Measurements from ENCODE around the gene FTMT.

The FTMT gene

DNA sequence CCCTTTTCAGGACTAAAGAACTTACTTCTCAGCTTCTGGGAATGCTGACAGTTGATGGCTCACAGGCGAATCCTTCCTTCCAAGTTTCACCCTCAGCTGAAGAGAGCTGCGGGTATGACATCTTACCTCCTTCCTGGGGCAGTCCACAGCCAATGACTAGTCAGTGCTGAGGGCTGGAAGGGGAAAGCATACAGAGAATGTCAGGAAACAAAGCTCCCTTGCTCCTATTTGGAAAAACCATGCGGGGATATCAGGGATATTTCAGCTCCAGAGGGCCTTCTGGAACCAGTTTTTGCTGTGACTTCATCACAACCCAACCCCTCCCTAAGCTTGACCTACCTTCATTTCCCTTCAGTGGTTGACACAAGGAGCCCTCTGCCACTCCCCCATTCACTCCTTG is 15.7 kb downstream of the FTMT start:
- no peaks in the 10 kb centered on the region for H3K36me3 ChIP-seq (ENCODE audit: insufficient read depth, low read length)
- H3K9ac ChIP-seq (ENCODE audit: low read depth, low read length, poor library complexity, severe bottlenecking), result no peak overlapping the region
- no peaks in the 10 kb centered on the region for H3K4me1 ChIP-seq (ENCODE audit: insufficient read depth, low read length, poor library complexity, severe bottlenecking)
- no peaks in the 10 kb centered on the region for H3K9me2 ChIP-seq (replicated peaks; ENCODE audit: low read depth, low read length)
- no peaks in the 10 kb centered on the region for H3F3A ChIP-seq (ENCODE audit: low read depth)
- no peaks in the 10 kb centered on the region for H4K20me1 ChIP-seq (ENCODE audit: insufficient read depth, low read length, poor library complexity, severe bottlenecking)
- H3K79me2 ChIP-seq (ENCODE audit: insufficient read depth, low read length), result no peaks in the 10 kb centered on the region
- TF ChIP-seq EZH2phosphoT487 (IDR thresholded peaks at IDR 0.05; ENCODE audit: borderline replicate concordance), result no peak
- TF ChIP-seq, protein P1, sequence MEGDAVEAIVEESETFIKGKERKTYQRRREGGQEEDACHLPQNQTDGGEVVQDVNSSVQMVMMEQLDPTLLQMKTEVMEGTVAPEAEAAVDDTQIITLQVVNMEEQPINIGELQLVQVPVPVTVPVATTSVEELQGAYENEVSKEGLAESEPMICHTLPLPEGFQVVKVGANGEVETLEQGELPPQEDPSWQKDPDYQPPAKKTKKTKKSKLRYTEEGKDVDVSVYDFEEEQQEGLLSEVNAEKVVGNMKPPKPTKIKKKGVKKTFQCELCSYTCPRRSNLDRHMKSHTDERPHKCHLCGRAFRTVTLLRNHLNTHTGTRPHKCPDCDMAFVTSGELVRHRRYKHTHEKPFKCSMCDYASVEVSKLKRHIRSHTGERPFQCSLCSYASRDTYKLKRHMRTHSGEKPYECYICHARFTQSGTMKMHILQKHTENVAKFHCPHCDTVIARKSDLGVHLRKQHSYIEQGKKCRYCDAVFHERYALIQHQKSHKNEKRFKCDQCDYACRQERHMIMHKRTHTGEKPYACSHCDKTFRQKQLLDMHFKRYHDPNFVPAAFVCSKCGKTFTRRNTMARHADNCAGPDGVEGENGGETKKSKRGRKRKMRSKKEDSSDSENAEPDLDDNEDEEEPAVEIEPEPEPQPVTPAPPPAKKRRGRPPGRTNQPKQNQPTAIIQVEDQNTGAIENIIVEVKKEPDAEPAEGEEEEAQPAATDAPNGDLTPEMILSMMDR (conservative IDR thresholded peaks at IDR 0.05; ENCODE audit: low read length), result no peak
- H3K9me3 ChIP-seq (ENCODE audit: insufficient read depth, low read depth, low read length), result no peaks in the 10 kb centered on the region
- H3K4me3 ChIP-seq (ENCODE audit: low read length, poor library complexity, severe bottlenecking), result no peak overlapping the region
- no peak overlapping the region for H2AFZ ChIP-seq (ENCODE audit: low read length)
- no peak overlapping the region for H3K4me2 ChIP-seq (ENCODE audit: low read depth, low read length, poor library complexity, severe bottlenecking)
- no peaks in the 10 kb centered on the region for H3K27me3 ChIP-seq (ENCODE audit: insufficient read depth, low read length, poor library complexity, severe bottlenecking)

DNA sequence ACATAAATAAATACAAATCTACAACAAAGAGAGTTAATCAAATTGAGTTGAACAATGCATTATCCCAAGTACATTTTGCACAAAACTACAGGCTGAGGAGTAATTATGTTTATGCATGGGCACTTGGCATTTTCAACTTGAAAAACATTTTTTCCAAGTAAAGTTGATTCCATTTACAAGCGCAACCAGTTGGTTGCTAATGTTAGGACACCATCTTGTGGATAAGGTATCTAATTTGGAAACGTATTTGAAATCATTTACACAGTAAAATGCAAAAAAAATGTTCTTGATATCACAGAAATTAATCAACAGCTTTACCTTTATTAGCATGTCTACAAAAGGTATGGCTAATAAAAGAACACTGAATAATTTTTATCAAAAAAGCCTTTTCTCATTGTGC is 18.8 kb downstream of the FTMT start:
- H3K4me3 ChIP-seq (ENCODE audit: low read length, poor library complexity, severe bottlenecking), result no peak overlapping the region
- H4K20me1 ChIP-seq (ENCODE audit: insufficient read depth, low read length, poor library complexity, severe bottlenecking), result no peaks in the 10 kb centered on the region
- no peak overlapping the region for H2AFZ ChIP-seq (ENCODE audit: low read length)
- no peaks in the 10 kb centered on the region for H3K36me3 ChIP-seq (ENCODE audit: insufficient read depth, low read length)
- H3K9me3 ChIP-seq (ENCODE audit: insufficient read depth, low read depth, low read length), result no peaks in the 10 kb centered on the region
- H3K9ac ChIP-seq (ENCODE audit: low read depth, low read length, poor library complexity, severe bottlenecking), result no peak overlapping the region
- no peaks in the 10 kb centered on the region for H3K79me2 ChIP-seq (ENCODE audit: insufficient read depth, low read length)
- no peaks in the 10 kb centered on the region for H3F3A ChIP-seq (ENCODE audit: low read depth)
- no peaks in the 10 kb centered on the region for H3K4me1 ChIP-seq (ENCODE audit: insufficient read depth, low read length, poor library complexity, severe bottlenecking)
- H3K9me2 ChIP-seq (replicated peaks; ENCODE audit: low read depth, low read length), result no peaks in the 10 kb centered on the region
- no peak overlapping the region for H3K4me2 ChIP-seq (ENCODE audit: low read depth, low read length, poor library complexity, severe bottlenecking)
- TF ChIP-seq EZH2phosphoT487 (IDR thresholded peaks at IDR 0.05; ENCODE audit: borderline replicate concordance), result no peak
- TF ChIP-seq, protein P1 (conservative IDR thresholded peaks at IDR 0.05; ENCODE audit: low read length), result no peak; the same call in 1 of the 2 replicates
- H3K27me3 ChIP-seq (ENCODE audit: insufficient read depth, low read length, poor library complexity, severe bottlenecking), result no peaks in the 10 kb centered on the region

DNA sequence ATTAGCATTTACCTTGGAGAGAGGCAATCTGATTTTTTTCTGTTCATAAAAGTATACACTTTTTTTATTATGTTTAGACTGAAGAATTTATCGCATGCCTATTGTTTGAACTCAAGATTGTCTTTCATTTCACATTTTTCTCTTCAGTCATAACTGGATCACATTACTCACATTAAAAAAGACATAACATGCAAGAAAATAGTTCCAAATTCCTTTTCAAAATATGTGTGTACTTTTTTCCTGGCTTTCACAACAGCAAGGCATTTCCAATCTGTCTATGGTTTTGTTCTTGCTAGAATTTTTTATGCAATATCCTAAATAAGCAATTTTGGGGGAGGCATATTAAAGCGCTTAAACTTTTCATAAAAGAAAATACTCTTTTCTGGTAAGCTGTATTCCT is 21.2 kb downstream of the FTMT start:
- Histone ChIP-seq H3K4me1 (ENCODE audit: insufficient read depth, low read length, poor library complexity, severe bottlenecking) (no peaks in the 10 kb centered on the region), H3K4me2 (ENCODE audit: low read depth, low read length, poor library complexity, severe bottlenecking) (no peak overlapping the region), H3K27me3 (ENCODE audit: insufficient read depth, low read length, poor library complexity, severe bottlenecking) (no peaks in the 10 kb centered on the region), H3K4me3 (ENCODE audit: low read length, poor library complexity, severe bottlenecking) (no peak overlapping the region), H4K20me1 (ENCODE audit: insufficient read depth, low read length, poor library complexity, severe bottlenecking) (no peaks in the 10 kb centered on the region), H3K9me3 (ENCODE audit: insufficient read depth, low read depth, low read length) (no peaks in the 10 kb centered on the region), H3K36me3 (ENCODE audit: insufficient read depth, low read length) (no peaks in the 10 kb centered on the region), H3K79me2 (ENCODE audit: insufficient read depth, low read length) (no peaks in the 10 kb centered on the region), H3K9ac (ENCODE audit: low read depth, low read length, poor library complexity, severe bottlenecking) (no peak overlapping the region), H2AFZ (ENCODE audit: low read length) (no peak overlapping the region), H3K9me2 (replicated peaks; ENCODE audit: low read depth, low read length) (no peaks in the 10 kb centered on the region), H3F3A (ENCODE audit: low read depth) (no peaks in the 10 kb centered on the region)
- TF ChIP-seq EZH2phosphoT487 (IDR thresholded peaks at IDR 0.05; ENCODE audit: borderline replicate concordance), result no peak
- TF ChIP-seq, protein P1 (conservative IDR thresholded peaks at IDR 0.05; ENCODE audit: low read length), result no peak

Data from Loucy (cell line).